Suprapubic skin (tissue), 3 donors: ENCODE measurements around the gene H2BW1.

Experiments used
- EP300 ChIP-seq: sonication (generic); formaldehyde crosslinking; IDR thresholded peaks from one replicate; pipeline ENCODE4 v1.6.1; 2017; ENCODE audit warnings: antibody characterized with exemption
- POLR2A ChIP-seq, 2 donors: fragments of 450-650 bp; IDR thresholded peaks; one replicate each; pipeline ENCODE4 v1.6.1; 2017; ENCODE audit warnings: antibody characterized with exemption in 2 of 2, mild to moderate bottlenecking in 2 of 2, moderate library complexity in 2 of 2
- TF ChIP-seq, protein P1 (sequence below), 2 donors: fragments of 200-600 bp in 1 of 2; fragments of 450-650 bp in 1 of 2; sonication (generic) in 1 of 2; IDR thresholded peaks; one replicate each; pipeline ENCODE4 v1.5.1; 2016 to 2019; ENCODE audit warnings: antibody characterized with exemption in 2 of 2, mild to moderate bottlenecking in 1 of 2, moderate library complexity in 1 of 2

DNA sequence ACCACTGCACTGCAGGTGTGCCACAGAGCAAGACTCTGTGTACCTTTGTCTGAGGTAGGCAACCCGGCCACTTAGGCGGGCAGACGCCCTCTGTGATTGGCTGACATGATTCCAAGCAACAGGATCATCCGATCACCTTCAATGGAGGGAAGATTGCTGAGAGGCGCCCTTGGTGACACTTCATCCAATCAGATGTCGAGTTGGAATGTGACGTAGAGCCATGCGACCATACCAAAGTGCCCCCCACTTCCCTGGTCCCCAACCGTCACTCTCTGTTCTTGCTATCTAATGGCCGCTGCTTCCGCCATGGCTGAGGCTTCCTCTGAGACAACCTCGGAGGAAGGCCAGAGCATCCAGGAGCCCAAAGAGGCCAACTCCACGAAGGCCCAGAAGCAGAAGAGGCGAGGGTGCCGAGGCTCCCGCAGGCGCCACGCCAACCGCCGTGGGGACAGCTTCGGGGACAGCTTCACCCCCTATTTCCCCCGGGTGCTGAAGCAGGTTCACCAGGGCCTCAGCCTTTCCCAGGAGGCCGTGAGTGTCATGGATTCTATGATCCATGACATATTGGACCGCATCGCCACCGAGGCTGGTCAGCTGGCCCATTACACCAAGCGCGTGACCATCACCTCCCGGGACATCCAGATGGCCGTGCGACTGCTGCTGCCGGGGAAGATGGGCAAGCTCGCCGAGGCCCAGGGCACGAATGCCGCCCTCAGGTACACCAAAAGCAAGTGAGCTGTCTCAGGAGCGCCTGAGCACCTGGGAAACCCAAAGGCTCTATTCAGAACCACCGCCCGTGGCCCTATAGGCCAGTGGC, 26.4 kb upstream of the H2BW1 start, which contains the start of gene H2BW2:
- TF ChIP-seq, protein P1, sequence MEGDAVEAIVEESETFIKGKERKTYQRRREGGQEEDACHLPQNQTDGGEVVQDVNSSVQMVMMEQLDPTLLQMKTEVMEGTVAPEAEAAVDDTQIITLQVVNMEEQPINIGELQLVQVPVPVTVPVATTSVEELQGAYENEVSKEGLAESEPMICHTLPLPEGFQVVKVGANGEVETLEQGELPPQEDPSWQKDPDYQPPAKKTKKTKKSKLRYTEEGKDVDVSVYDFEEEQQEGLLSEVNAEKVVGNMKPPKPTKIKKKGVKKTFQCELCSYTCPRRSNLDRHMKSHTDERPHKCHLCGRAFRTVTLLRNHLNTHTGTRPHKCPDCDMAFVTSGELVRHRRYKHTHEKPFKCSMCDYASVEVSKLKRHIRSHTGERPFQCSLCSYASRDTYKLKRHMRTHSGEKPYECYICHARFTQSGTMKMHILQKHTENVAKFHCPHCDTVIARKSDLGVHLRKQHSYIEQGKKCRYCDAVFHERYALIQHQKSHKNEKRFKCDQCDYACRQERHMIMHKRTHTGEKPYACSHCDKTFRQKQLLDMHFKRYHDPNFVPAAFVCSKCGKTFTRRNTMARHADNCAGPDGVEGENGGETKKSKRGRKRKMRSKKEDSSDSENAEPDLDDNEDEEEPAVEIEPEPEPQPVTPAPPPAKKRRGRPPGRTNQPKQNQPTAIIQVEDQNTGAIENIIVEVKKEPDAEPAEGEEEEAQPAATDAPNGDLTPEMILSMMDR (IDR thresholded peaks at IDR 0.05): no peak
- no peak for TF ChIP-seq POLR2A (IDR thresholded peaks at IDR 0.05)
- TF ChIP-seq EP300: no peak
